ENCODE data around the gene SCEL.

- TF ChIP-seq CTCF (IDR thresholded peaks at IDR 0.05; ENCODE audit: low read depth, low read length) = no peak
- TF ChIP-seq EZH2phosphoT487 (IDR thresholded peaks at IDR 0.05; ENCODE audit: low read depth) = no peak
Observed at GRCh38 chr13:77507931-77508776, 27.4 kb upstream of the SCEL start.

Measured in OCI-LY3 (cell line).